Mucosa of stomach (tissue), 1 donor: Measurements from ENCODE around the gene SV2C.

Experiments used
- H3K27me3 ChIP-seq: one replicate; pipeline ENCODE4 v1.7.0; 2013; ENCODE audit warnings: mild to moderate bottlenecking, low read length; ENCODE audit not compliant: control insufficient read depth, insufficient read depth
- H3K36me3 ChIP-seq: one replicate; pipeline ENCODE4 v1.7.0; 2013; ENCODE audit warnings: low read length; ENCODE audit not compliant: control insufficient read depth, insufficient read depth
- H3K4me1 ChIP-seq: one replicate; pipeline ENCODE4 v1.7.0; 2013; ENCODE audit warnings: mild to moderate bottlenecking, low read length; ENCODE audit not compliant: control insufficient read depth, insufficient read depth
- H3K4me3 ChIP-seq: one replicate; pipeline ENCODE4 v1.7.0; 2013; ENCODE audit warnings: low read length
- H3K9ac ChIP-seq: one replicate; pipeline ENCODE4 v1.7.0; 2013; ENCODE audit warnings: mild to moderate bottlenecking, low read length, moderate library complexity
- H3K9me3 ChIP-seq: one replicate; pipeline ENCODE4 v1.7.0; 2013; ENCODE audit warnings: mild to moderate bottlenecking, low read length, moderate library complexity; ENCODE audit not compliant: control insufficient read depth
- donor health status: Pancreatic carcinoma.

The SV2C gene

GRCh38 chr5:76274571-76274970 is 191.4 kb downstream of the SV2C start:
- Histone ChIP-seq H3K4me1 (no peaks in the 10 kb centered on the region), H3K27me3 (no peaks in the 10 kb centered on the region), H3K4me3 (no peak overlapping the region), H3K36me3 (no peaks in the 10 kb centered on the region), H3K9ac (no peak overlapping the region), H3K9me3 (no peaks in the 10 kb centered on the region)

DNA sequence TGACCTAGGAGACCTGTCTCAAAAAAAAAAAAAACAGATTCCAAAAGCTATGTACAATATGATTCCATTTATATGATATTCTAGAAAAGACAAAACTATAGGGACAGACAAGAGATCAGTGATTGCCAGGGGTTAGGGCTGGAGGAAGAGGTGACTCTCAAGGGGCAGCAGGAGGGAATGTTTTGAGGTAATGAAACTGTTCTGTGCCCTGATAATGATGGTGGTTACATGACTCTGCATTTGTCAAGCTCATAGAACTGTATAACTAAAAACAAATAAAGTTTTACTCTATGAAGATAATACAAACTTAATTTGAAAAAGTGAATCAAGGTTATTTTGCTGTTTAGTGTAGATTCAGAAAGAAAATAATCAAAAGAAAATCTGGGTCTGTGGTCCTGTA is 194.6 kb downstream of the SV2C start:
- H3K4me1 ChIP-seq: no peaks in the 10 kb centered on the region
- H3K27me3 ChIP-seq: no peaks in the 10 kb centered on the region
- H3K9me3 ChIP-seq: no peaks in the 10 kb centered on the region

GRCh38 chr5:76278261-76278789 is 195.1 kb downstream of the SV2C start:
- Histone ChIP-seq H3K9me3 (no peaks in the 10 kb centered on the region), H3K4me1 (no peaks in the 10 kb centered on the region), H3K27me3 (no peaks in the 10 kb centered on the region), H3K4me3 (no peak overlapping the region), H3K36me3 (no peaks in the 10 kb centered on the region), H3K9ac (no peak overlapping the region)

More for the DNA sequence above, 194.6 kb downstream of the SV2C start:
- Histone ChIP-seq H3K36me3 (no peaks in the 10 kb centered on the region), H3K4me3 (no peak overlapping the region), H3K9ac (no peak overlapping the region)

- no peak overlapping the region for H3K4me3 ChIP-seq
- H3K36me3 ChIP-seq: no peaks in the 10 kb centered on the region
- no peaks in the 10 kb centered on the region for H3K9me3 ChIP-seq
- H3K9ac ChIP-seq: no peak overlapping the region
- H3K27me3 ChIP-seq: no peaks in the 10 kb centered on the region
- no peaks in the 10 kb centered on the region for H3K4me1 ChIP-seq
These were observed 197.3 kb downstream of the SV2C start for GRCh38 chr5:76280494-76280893.

- Histone ChIP-seq H3K27me3 (no peaks in the 10 kb centered on the region), H3K4me3 (no peak overlapping the region), H3K4me1 (no peaks in the 10 kb centered on the region), H3K9me3 (no peaks in the 10 kb centered on the region), H3K9ac (no peak overlapping the region), H3K36me3 (no peaks in the 10 kb centered on the region)
These were observed 200.5 kb downstream of the SV2C start for GRCh38 chr5:76283670-76284069.

- H3K4me1 ChIP-seq: peaks cover 30% of the 10 kb centered on the region
These were observed 206.5 kb downstream of the SV2C start for GRCh38 chr5:76289692-76290091.

DNA sequence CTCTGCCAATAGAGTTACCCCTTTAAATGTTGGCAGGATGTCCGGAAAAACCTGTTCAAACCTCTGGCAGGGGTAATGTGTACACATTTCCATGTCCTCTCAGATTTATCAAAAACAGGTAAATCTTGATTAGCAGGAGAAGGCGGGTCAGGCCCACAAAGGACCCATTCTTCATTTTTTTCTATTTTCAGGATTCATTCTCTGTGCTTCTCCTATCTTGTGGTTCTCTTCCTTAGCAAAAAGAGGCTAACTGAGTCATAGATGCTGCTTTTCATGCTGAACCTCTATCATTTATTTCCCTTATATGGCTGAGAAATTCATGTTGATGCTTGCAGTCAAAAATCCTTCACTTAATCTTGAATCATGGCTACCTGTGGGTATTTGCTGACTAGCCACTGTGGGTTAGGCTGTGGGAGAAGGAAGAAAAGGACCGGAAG is 207.2 kb downstream of the SV2C start:
- no peaks in the 10 kb centered on the region for H3K36me3 ChIP-seq
- H3K9me3 ChIP-seq: no peaks in the 10 kb centered on the region
- no peak overlapping the region for H3K4me3 ChIP-seq
- H3K27me3 ChIP-seq: no peaks in the 10 kb centered on the region
- peaks cover 30% of the 10 kb centered on the region for H3K4me1 ChIP-seq
- H3K9ac ChIP-seq: no peak overlapping the region

More at GRCh38 chr5:76289692-76290091, 206.5 kb downstream of the SV2C start:
- Histone ChIP-seq H3K36me3 (no peaks in the 10 kb centered on the region), H3K4me3 (no peak overlapping the region), H3K27me3 (no peaks in the 10 kb centered on the region), H3K9ac (no peak overlapping the region), H3K9me3 (no peaks in the 10 kb centered on the region)

GRCh38 chr5:76291305-76292077 is 208.3 kb downstream of the SV2C start:
- Histone ChIP-seq H3K27me3 (no peaks in the 10 kb centered on the region), H3K9me3 (no peaks in the 10 kb centered on the region), H3K36me3 (no peaks in the 10 kb centered on the region), H3K4me1 (peaks cover 30% of the 10 kb centered on the region), H3K9ac (no peak overlapping the region), H3K4me3 (no peak overlapping the region)

DNA sequence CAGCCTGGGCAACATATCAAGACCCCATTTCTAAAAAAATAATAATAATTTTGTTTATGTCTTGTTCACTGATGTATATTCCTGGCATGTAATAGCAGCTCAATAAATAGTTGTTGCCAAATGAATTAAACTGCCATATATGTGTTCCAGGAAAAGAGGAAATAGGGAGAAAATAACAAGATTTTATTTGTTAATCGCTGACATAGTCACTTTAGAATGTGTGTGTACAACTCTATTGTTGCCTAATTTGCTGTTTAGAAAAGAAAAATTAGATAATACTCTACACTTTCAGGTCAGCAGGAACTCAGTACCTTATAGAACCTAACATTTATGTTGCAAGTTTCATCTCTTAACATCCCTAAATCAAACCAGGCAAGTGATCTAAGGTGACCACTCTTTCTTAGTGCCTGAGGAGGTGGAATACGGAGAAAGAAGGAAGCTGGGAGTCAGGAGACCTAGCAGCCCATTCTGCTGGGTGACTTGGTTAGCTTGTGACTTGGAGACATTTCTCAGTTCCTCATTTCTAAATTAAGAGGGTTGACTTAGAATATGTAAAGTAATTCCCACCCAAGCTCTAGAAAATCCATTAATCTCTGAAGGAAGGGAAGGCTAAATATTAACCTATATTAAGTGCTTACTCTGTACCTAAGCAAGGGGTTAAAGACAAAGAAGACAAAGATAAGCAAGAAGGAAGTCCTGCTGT is 209.6 kb downstream of the SV2C start:
- Histone ChIP-seq H3K27me3 (no peaks in the 10 kb centered on the region), H3K4me3 (no peak overlapping the region), H3K9me3 (no peaks in the 10 kb centered on the region), H3K9ac (peak overlapping the region; percentile 26), H3K36me3 (no peaks in the 10 kb centered on the region), H3K4me1 (peaks cover 33% of the 10 kb centered on the region)

- Histone ChIP-seq H3K9me3 (no peaks in the 10 kb centered on the region), H3K9ac (no peak overlapping the region), H3K27me3 (no peaks in the 10 kb centered on the region), H3K4me3 (no peak overlapping the region), H3K4me1 (peaks cover 35% of the 10 kb centered on the region), H3K36me3 (no peaks in the 10 kb centered on the region)
These were observed 211.4 kb downstream of the SV2C start for GRCh38 chr5:76294573-76294972.

- Histone ChIP-seq H3K27me3 (no peaks in the 10 kb centered on the region), H3K36me3 (no peaks in the 10 kb centered on the region), H3K4me3 (no peak overlapping the region), H3K9ac (no peak overlapping the region), H3K9me3 (no peaks in the 10 kb centered on the region), H3K4me1 (peaks cover 12% of the 10 kb centered on the region)
These were observed 215.7 kb downstream of the SV2C start for GRCh38 chr5:76298852-76299251.

- no peak overlapping the region for H3K4me3 ChIP-seq
- H3K36me3 ChIP-seq: no peaks in the 10 kb centered on the region
- H3K27me3 ChIP-seq: no peaks in the 10 kb centered on the region
- peaks cover 10% of the 10 kb centered on the region for H3K4me1 ChIP-seq
- no peak overlapping the region for H3K9ac ChIP-seq
- H3K9me3 ChIP-seq: no peaks in the 10 kb centered on the region
These were observed 216.4 kb downstream of the SV2C start for GRCh38 chr5:76299592-76299991.
